A549 (cell line): ENCODE measurements around the gene ACAD11.

Experiments used
- NFE2L2 ChIP-seq: fragments of 150-350 bp; conservative IDR thresholded peaks from 2 replicates; pipeline ENCODE4 v1.6.1; 2014; ENCODE audit warnings: low read length
- POLR2A ChIP-seq: IDR thresholded peaks from 2 replicates; pipeline ENCODE4 v1.6.1; 2012; ENCODE audit warnings: mild to moderate bottlenecking, low read length
- POLR2AphosphoS2 ChIP-seq: conservative IDR thresholded peaks from 2 replicates; pipeline ENCODE4 v1.6.1; 2012; ENCODE audit warnings: low read length, improper control_type of control experiment, inconsistent platforms
- RNF2 ChIP-seq: fragments of 200-600 bp; sonication (generic); IDR thresholded peaks from 2 replicates; pipeline ENCODE4 v1.6.1; 2016; ENCODE audit warnings: low read depth, mild to moderate bottlenecking, antibody characterized with exemption, moderate library complexity, borderline replicate concordance
- TF ChIP-seq, protein P1 (sequence below): fragments of >200 bp; sonication (Bioruptor Twin); formaldehyde crosslinking; IDR thresholded peaks from 3 replicates; pipeline ENCODE4 v1.5.1; 2016
- TF ChIP-seq, protein P2 (sequence below): fragments of 200-600 bp; sonication (generic); IDR thresholded peaks from 2 replicates; pipeline ENCODE4 v1.6.1; 2016; ENCODE audit warnings: antibody characterized with exemption, mild to moderate bottlenecking, moderate library complexity

DNA sequence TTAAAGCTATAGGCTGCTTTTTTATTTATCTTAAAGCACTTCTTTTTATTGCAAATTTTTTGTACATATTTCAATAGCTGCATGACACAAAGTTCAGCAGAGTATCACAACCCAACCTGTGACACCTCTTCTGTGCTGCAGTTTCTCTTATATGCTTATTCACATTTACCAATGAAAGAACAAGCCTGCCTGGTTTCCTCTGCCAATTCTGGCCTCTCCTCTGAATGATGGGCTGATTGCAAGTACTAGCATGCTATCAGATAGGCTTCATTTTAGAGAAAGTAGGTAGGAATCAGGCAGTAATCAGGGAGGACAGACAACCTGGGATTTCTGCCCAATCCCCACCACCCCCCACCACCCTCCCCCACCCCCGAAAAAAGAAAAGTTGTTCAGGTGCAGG lies 36.0 kb downstream of the ACAD11 start:
- TF ChIP-seq POLR2AphosphoS2 (no peak), POLR2A (no peak), RNF2 (no peak), NFE2L2 (no peak)
- TF ChIP-seq, protein P1, sequence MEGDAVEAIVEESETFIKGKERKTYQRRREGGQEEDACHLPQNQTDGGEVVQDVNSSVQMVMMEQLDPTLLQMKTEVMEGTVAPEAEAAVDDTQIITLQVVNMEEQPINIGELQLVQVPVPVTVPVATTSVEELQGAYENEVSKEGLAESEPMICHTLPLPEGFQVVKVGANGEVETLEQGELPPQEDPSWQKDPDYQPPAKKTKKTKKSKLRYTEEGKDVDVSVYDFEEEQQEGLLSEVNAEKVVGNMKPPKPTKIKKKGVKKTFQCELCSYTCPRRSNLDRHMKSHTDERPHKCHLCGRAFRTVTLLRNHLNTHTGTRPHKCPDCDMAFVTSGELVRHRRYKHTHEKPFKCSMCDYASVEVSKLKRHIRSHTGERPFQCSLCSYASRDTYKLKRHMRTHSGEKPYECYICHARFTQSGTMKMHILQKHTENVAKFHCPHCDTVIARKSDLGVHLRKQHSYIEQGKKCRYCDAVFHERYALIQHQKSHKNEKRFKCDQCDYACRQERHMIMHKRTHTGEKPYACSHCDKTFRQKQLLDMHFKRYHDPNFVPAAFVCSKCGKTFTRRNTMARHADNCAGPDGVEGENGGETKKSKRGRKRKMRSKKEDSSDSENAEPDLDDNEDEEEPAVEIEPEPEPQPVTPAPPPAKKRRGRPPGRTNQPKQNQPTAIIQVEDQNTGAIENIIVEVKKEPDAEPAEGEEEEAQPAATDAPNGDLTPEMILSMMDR, result no peak
- TF ChIP-seq, protein P2, sequence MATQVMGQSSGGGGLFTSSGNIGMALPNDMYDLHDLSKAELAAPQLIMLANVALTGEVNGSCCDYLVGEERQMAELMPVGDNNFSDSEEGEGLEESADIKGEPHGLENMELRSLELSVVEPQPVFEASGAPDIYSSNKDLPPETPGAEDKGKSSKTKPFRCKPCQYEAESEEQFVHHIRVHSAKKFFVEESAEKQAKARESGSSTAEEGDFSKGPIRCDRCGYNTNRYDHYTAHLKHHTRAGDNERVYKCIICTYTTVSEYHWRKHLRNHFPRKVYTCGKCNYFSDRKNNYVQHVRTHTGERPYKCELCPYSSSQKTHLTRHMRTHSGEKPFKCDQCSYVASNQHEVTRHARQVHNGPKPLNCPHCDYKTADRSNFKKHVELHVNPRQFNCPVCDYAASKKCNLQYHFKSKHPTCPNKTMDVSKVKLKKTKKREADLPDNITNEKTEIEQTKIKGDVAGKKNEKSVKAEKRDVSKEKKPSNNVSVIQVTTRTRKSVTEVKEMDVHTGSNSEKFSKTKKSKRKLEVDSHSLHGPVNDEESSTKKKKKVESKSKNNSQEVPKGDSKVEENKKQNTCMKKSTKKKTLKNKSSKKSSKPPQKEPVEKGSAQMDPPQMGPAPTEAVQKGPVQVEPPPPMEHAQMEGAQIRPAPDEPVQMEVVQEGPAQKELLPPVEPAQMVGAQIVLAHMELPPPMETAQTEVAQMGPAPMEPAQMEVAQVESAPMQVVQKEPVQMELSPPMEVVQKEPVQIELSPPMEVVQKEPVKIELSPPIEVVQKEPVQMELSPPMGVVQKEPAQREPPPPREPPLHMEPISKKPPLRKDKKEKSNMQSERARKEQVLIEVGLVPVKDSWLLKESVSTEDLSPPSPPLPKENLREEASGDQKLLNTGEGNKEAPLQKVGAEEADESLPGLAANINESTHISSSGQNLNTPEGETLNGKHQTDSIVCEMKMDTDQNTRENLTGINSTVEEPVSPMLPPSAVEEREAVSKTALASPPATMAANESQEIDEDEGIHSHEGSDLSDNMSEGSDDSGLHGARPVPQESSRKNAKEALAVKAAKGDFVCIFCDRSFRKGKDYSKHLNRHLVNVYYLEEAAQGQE, result no peak
